Activated CD4-positive, alpha-beta T cell treated with anti-CD3 and anti-CD28 coated beads, Interleukin-10, Interleukin-2, amounts not matched to agents 100 ng/mL and 50 ng/mL, durations not matched to agents 16 hours and 8 hours (primary cell): ENCODE results near the gene ATP8B2.
A peak's percentile ranks its signal among the peaks of the same experiment; 100 is the strongest.
"Not testable (repeated sequence)": the region's sequence is repeated elsewhere in the genome, so short reads cannot be mapped to it uniquely, and the experiment has no call there.

Source experiments
- DNase-seq: peaks from one replicate; pipeline ENCODE4 v3.0.0-alpha.2; 2020

Gene ATP8B2

DNA sequence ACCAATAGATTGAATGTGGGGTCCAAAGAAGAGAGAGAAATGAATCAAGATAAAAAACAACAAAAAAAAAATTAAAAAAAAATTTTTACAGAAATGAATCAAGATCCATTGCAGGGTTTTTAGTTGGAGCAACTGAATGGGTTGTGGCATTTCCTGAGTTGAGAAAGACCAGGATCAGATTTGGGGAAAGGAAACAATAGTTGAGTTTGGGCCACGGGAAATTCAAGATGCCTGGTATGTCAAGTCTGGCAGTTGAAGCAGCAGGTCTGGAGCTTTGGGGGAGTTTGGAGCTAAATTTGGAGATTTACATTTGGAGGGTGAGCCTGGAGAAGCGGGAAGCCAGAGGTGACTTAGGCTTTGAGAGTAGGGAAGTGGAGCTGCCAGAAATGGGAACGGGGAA is 22.6 kb downstream of the ATP8B2 start:
- DNase-seq, result no peak

DNA sequence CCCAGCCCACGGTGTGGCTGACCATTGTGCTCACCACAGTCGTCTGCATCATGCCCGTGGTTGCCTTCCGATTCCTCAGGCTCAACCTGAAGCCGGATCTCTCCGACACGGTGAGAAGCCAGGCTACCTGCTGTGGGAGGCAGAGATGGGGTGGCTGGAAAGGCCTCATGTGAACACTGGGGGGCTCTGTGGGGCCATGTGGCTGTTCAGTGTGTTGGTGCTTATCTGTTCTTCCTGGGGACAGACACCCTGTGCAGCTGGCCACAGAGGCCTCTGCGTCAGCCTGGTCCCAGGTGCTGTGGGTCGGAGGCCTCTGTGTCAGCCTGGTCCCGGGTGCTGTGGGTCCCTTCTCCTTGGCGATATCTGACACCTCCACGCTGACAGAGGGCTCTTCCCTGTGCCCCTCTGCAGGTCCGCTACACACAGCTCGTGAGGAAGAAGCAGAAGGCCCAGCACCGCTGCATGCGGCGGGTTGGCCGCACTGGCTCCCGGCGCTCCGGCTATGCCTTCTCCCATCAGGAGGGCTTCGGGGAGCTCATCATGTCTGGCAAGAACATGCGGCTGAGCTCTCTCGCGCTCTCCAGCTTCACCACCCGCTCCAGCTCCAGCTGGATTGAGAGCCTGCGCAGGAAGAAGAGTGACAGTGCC is 23.2 kb downstream of the ATP8B2 start:
- no peak for DNase-seq

DNA sequence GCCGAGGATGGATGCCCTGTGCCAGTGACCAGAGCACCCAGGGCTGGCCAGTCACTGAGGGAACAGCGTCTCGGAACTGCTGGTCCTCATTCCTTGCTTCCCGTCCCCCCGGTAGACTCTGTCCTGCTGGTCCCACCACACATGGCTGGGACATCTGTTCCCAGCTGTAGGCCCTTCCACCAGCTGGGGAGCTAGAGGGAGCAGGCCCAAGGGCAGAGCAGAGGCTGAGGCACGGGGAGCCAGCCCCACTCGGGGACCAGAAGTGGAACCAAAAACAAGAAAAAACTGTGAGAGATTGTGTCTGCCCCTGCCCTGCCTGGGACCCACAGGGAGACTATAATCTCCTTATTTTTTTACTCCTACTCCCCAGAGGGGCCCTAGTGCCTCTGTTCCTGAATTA is 23.8 kb downstream of the ATP8B2 start:
- DNase-seq, result no peak

DNA sequence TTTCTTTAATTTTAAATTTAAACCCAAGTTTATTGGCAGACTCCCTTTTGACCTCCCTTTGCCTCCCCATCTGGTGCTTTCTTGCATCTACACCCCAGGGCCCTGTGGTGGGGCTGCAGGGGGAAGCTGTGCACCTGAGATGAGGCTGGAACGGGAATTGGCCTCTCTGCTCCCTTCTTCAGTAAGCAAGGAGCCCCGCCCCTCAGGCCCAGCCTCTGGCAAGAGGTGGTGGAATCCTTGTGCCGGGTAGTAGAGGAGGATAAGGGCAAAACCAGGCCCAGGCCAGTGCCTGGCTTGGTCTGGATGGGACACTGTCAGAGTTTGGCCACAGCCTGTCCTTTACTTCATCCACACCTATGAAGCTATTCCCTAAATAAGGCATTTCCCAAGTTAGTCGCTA is 25.1 kb downstream of the ATP8B2 start:
- no peak for DNase-seq

DNA sequence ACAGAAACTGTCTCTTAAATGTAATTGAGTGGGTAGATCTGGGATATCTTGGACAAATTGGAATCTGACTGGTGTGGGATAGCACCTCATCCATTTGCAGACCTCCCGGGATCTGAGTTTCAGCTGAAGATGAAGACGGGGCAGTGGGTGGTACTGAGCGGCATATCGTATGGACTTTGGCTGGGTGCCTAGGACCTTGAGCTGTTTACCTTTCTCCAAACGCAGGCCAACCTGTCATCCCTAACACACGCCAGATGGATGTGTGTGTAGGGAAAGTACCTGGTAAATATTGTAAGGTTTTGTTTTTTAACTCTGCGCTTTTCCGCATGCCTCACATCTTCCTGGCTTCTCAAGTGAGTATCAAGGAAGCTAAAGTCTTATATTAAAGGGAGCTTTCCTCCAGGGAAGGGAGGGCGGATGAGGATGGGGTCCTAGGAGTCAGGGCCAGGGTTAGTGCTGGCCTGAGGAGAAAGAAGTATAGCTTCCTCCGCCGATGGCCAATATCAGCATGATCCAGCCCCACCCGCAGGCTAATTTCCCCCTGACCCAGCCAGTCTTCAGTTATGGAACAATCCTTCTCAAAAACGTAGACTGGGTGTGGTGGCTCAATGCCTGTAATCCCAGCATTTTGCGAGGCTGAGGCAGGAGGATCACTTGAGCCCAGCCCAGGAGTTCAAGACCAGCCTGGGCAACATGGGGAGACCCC is 26.2 kb downstream of the ATP8B2 start:
- no peak for DNase-seq

DNA sequence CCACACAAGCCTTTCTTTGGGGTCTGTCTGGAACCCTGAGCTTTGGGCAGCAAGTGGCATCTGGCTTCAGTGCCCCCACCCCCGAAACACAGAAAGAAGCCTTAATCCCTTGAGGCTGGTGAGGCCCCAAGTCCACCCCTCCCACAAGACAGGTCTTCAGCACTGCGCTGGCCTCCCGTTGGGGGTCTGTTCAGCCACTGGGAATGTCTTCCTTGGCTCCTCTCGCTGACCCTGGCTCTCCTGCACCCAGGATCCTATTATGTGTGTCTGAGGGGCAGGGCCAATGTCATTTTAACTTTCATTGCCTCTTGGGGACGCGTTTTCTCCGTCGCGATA is 26.9 kb downstream of the ATP8B2 start:
- no peak for DNase-seq

DNA sequence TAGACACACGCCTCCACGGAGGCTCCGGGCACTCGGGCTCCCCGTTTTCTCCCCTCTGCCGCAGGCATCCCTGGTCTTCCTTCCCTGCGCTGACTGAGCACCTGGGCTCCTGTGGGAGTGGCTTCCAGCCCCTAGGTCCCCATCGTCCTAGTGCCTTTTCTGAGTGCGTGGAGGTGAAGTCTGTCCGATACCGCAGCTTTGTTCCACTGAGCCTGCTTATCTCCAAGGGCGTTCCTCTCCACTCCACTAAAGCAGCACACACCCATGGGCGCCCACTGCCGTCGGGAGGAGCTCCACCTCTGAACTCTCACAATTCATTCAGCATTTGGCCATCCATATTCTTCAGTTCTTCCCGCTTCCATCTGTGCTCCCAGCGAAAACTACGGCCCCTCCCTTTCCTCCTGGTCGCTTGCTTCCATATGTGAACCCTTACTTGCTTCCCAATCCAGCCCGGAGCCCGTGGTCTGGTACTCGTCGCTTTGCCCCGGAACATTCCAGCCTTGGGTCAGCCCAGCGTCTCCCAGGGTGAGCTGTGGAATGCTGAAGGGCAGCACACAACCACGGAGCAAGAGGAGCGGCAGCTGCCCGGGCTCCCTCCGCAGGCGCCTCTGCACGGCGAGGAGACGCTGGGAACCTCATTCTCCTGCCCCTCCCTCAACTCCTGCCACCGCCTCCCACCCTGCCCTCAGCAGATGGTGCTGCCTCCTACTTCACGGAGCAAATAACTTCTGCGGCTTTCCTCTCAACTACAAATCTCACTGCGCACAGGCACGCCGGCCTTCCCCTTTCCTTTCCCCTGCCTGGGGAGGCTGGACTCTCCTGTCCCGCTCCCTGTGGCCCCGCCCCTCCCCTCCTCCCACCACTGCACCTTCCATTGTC is 27.5 kb downstream of the ATP8B2 start:
- DNase-seq, result peak; percentile 52

DNA sequence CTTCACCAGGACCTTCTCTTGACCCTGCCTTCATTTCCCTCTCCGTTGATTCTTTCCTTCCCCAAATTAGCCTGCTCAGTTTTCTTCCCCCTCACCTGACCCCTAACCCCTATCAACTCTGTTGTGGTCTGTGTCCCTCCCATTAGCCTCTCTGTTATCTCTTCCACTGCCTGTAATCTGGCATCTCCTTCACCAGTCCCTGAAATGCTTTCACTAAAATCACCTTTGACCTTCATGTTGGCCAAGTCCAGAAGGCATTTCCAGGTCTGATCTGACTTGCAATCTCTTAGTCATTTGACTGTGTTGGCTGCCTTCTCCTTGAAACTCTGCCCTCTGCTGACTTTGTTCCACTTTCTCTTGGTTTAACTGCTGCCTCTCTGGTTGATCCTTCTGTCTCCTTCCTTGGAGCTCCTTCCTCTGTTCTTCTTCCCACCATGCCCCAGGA is 28.2 kb downstream of the ATP8B2 start:
- DNase-seq, result peak; percentile 69

DNA sequence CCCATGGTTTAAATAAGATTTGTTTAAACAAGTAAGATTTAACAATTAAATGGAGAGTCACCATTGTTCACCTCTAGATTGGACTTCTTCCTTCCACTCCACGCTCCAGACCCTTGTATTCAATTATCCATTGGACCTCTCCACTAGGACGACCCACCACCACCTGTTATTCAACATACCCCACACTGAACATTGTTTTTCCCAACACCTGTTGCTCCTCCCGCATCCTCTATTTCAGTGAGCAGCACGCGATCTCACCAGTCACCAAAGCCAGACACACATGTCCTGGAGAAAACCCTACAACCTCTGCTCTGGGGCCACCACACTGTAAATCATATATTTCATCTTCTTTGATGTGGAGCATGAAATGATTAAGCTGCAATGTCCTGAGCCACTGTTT is 28.6 kb downstream of the ATP8B2 start:
- no peak for DNase-seq

DNA sequence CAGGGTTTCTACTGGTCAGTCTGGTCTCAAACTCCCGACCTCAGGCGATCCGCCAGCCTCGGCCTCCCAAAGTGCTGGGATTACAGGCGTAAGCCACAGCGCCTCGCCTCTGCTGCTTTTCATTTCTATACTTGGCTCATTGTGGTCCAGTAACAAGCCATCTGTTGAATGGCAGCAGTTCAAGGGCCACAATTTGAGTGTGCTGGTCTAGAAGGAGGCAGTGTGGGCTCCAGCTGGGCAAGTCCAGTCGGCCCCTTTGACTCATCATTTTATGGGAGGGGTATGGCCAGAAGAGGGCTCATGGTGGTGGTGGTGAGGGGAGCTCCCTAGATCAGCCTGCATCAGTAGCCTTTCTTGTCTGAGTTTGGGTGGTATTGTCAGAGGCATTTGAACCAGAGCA is 33.2 kb downstream of the ATP8B2 start:
- DNase-seq, result no peak

DNA sequence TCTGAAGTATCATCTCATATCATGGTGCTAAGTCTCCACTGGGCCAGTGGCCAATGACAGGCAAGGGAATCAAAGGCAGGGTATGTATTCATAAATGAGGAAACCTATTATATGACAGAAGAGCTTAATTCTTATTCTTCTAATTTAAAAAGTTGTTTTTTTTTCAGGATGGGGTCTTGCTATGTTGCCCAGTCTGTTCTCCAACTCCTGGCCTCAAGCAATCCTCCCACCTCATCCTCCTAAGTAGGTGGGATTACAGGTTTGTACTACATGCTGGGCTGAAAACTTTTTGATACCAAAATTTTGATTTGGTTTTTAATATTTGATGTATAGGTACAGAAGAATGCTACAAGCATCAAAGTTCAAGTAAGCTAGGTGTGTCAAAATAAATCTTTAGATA is 35.0 kb downstream of the ATP8B2 start:
- no peak for DNase-seq

DNA sequence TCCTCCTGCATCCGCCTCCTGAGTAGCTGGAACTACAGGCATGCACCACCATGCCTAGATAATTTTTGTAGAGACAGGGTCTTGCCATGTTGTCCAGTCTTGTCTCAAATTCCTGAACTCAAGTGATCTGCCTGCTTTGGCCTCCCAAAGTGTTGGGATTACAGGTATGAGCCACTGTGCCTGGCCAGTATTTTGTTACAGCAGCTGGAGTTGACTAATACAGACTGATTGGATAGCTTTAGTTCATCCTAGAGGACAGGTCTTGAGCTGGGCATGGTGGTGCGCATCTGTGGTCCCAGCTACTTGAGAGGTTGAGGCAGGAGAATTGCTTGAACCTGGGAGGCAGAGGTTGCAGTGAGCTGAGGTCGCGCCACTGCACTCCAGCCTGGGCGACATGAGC is 35.6 kb downstream of the ATP8B2 start:
- DNase-seq, result not testable (repeated sequence)

DNA sequence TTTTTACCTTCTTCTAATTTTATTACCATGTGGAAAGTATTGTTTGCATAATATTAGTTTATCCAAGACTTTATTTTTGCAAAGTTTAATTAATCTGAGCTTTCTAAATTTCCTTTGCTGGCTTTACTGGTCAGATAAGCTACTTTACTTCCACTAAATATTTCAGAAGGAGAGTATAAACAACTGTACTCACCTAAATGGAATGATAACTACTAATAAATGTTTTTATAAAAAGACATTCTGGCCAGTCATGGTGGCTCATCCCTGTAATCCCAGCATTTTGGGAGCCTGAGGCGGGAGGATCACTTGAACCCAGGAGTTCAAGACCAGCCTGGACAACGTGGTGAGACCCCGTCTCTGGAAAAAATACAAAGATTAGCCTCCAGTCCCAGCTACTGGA is 36.0 kb downstream of the ATP8B2 start:
- no peak for DNase-seq

DNA sequence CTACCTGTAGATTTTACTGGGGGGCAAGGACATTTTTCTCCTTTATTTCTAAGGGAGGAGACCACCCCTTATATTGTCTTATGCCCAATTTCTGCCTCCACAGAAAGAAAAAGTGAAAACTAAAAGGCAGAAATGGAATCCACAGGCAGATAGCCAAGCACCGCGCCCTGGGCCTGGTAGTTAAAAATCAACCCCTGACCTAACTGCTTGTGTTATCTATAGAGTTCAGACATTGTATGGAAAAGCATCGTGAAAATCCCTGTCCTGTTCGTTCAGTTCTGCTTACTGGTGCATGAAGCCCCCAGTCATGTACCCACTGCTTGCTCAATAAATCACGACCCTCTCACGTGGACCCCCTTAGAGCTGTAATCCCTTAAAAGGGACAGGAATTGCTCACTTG is 46.1 kb downstream of the ATP8B2 start:
- DNase-seq, result no peak

DNA sequence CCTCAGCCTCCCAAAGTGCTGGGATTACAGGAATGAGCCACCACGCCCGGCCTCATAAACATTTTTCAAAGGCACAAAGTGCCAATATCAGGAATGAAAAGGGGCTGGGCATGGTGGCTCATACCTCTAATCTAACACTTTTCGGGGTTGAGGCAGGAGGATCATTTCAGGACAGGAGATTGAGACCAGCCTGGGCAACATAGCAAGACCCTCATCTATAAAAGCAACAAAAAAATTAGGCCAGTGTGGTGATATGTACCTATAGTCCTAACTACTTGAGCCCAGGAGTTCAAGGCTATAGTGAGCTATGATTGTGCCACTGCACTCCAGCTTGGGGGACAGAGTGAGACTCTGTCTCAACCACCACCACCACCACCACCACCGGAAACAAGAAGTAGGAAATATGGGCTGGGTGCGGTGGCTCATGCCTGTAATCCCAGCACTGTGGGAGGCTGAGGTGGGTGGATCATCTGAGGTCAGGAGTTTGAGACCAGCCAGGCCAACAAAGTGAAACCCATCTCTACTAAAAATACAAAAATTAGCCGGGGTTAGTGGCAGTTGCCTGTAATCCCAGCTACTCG is 48.5 kb downstream of the ATP8B2 start:
- DNase-seq, result not testable (repeated sequence)

DNA sequence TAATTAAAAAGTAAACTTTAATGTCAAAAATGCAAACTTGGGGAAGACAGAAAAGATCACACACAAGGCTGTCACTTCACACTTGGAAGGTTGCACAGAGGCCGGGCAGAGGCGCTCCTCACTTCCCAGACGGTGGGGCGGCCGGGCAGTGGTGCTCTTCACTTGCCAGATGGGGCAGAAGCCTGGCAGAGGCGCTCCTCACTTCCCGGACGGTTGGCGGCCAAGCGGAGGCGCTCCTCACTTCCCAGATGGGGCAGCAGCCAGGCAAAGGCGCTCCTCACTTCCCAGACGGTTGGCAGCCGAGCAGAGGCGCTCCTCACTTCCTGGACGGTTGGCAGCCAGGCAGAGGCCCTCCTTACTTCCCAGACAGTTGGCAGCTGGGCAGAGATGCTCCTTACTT is 54.0 kb downstream of the ATP8B2 start:
- DNase-seq, result no peak

DNA sequence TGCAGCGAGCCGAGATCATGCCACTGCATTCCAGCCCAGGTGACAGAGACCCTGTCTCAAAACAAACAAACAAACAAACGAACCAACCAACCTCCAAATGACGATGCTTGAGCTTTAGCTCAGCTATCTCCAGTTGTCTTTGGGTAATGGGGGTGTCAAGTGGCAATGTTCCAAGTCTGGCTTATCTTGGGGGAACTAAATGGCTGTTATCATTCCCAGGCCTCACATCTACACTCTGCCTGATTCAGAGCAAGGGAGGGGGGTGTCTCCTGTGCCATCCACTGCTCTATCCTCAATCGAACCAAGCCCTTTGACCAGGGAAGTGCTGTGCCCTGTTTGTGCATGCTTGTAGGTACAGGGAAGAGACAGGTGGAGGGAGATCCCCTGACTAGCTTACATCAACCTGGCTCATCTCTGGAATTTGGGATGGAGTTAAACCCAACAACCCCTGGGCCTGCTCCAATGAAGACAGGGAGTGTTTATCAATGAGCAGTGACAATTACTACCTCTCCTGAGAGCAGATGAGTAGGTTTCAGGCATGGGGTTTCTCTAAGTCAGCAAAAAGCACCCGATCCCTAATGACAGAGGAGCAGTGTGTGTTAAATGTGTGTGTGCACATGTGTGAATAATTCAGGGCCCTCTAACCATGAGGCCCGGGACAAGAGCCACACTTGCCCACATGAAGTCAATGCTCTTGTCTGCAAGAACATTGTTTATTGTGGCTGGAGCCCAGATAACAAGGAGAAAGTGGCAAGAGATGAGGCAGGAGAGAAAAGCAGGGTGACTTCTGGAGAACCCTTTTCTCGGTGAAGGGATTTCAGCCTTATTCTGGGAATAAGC is 59.5 kb downstream of the ATP8B2 start:
- no peak for DNase-seq

DNA sequence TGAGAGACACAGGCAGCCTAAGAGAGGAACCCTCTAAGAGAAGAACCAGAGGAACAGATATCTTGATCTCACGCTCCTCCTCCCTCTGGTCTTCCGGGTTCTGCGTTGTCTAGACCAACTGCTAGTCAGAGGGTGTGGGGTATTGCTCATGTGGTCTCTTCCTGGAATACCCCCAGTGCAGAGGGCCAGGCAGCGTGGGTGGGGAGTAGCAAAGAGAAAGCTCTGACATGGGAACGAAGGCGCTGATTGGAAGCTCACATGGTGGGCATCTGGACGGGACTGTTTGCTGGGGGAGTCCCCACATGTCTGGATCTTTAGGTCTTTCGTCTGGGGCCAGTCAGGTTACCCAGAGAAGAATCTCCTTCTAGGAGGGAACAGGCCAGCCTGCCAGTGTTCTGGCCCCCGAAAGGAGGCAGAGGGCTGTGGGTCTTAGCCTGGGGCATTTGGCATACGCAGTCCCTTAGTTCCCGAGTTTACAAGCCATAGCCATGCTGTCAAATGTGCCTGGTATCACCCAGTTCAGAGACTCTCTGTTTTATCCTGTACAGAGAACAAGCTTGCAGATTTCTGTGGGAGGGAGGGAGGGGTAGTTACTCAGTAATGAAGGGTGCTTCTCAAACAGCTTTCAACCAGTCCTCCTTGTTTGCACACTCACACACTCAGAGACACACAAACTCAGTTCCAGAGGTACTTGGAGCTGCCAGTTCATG is 61.5 kb downstream of the ATP8B2 start:
- DNase-seq, result peak; percentile 68

DNA sequence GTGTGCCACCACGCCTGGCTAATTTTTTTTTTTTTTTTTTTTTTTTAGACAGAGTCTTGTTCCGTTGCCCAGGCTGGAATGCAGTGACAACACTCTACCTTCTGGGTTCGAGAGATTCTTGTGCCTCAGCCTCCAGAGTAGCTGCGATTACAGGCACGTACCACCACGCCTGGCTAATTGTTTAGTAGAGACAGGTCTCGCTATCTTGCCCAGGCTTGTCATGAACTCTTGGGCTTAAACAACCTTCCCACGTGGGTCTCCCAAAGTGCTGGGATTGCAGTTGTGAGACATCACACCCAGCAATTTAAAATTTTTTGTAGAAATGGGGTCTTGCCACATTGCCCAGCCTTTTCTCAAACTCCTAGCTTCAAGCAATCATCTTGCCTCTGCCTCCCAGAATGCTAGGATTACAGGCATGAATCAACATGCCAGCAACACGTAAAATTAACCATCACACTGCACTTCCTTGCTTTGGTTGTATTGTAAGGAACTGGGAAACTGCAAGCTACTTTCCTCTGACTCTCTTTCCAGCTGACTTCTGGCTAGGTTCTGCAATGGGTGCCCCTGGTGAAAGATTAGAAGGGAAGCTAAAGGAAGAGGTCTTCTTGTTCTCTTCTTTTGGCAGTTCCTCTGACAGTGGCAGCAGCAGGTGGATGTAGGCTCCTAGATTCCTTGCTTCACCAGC is 65.9 kb downstream of the ATP8B2 start:
- no peak for DNase-seq

DNA sequence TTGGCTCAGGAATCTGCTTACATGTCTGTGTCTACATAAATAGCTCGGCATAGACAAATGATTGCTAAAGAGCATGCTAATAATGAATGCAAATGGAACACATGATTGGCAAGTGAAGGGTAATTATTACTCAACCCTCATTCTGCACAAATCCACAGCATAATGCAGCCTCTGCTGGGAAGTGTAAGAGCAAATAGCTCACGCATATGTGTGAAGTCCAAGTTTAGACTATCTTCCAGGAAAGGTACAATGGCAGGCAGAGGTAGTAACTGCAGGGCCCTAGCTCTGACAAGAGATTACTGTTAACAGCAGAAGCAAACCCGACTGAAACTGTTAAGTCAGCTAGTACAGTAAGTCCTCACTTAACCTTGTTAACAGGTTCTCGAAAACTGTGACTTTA is 72.8 kb downstream of the ATP8B2 start:
- peak; percentile 50 for DNase-seq

DNA sequence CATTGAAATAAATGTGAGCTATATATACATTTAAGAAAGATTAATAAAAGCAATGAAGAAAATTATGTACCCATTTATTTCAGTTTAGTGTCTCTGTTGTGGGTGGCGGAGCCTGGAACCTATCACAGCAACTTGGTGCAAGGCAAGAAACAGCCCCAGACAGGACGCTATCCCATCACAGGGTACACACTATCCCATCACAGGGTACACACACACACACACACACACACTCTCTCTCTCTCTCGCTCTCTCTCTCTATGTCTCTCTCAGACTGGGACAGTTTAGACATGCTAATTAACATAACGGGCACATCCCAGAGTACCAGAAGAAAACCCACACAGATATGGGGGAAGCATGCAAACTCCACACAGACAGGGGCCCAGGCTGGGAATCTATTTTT is 73.4 kb downstream of the ATP8B2 start:
- DNase-seq, result no peak
